IMR-90 (cell line): Measurements from ENCODE around the gene TMEM154. TPM values are rescaled to one million over a fixed set of nuclear protein-coding genes. Genes with fewer than 3 reads are reported as not detected.

Experiments used
- ATAC-seq: fragments of 200-7000 bp; cut with Tn5 transposase; 2 replicates; pipeline ENCODE4 v1.9.1; 2020; ENCODE audit warnings: low read depth, mild to moderate bottlenecking, moderate library complexity
- BruUV-seq: library from RNA; stranded (reverse); fragments of 400-500 nt; replicated peaks from 2 replicates; lab custom pipeline; 2021; lab: Mats Ljungman, UMichigan
- CTCF ChIA-PET: fragments of 300-600 bp; formaldehyde crosslinking; extraction: SDS; loops from one replicate; lab custom pipeline; 2021; ENCODE audit warnings: antibody characterized with exemption; lab: Yijun Ruan, JAX
- POLR2A ChIA-PET: fragments of 300-600 bp; sonication (Branson Sonifier 250); formaldehyde crosslinking; loops from one replicate; lab custom pipeline; 2022; ENCODE audit warnings: antibody characterized with exemption; ENCODE audit not compliant: unreplicated experiment; lab: Charles Lee
- DNase-seq: peaks from one replicate; pipeline ENCODE4 v3.0.0; 2013
- H2AFZ ChIP-seq: replicated peaks from 2 replicates; pipeline ENCODE3; 2013; ENCODE audit warnings: low read length, mild to moderate bottlenecking; ENCODE audit not compliant: poor library complexity
- H2AK5ac ChIP-seq: 2 replicates; pipeline ENCODE4 v1.6.1; 2013; ENCODE audit warnings: low read depth, low read length, inconsistent platforms
- H2AK9ac ChIP-seq: replicated peaks from 2 replicates; pipeline ENCODE3; 2013; ENCODE audit warnings: mild to moderate bottlenecking, low read depth, low read length, moderate library complexity; ENCODE audit not compliant: poor library complexity
- H2BK120ac ChIP-seq: 2 replicates; pipeline ENCODE4 v1.6.1; 2013; ENCODE audit warnings: low read depth, low read length, inconsistent platforms
- H2BK15ac ChIP-seq: 3 replicates; pipeline ENCODE4 v1.6.1; 2013; ENCODE audit warnings: low read depth, low read length, inconsistent platforms
- H2BK20ac ChIP-seq: 2 replicates; pipeline ENCODE4 v1.6.1; 2013; ENCODE audit warnings: low read depth, mild to moderate bottlenecking, inconsistent platforms, low read length, moderate library complexity
- H2BK5ac ChIP-seq: 2 replicates; pipeline ENCODE4 v1.6.1; 2013; ENCODE audit warnings: mild to moderate bottlenecking, low read depth, low read length, inconsistent platforms; ENCODE audit not compliant: poor library complexity, severe bottlenecking
- H3K14ac ChIP-seq: replicated peaks from 2 replicates; pipeline ENCODE4 v1.6.1; 2013; ENCODE audit warnings: low read depth, low read length, inconsistent platforms
- H3K18ac ChIP-seq: 2 replicates; pipeline ENCODE4 v1.6.1; 2013; ENCODE audit warnings: low read depth, low read length, control low read depth
- H3K23ac ChIP-seq: 2 replicates; pipeline ENCODE4 v1.6.1; 2013; ENCODE audit warnings: low read depth, low read length, inconsistent platforms
- H3K27ac ChIP-seq: 2 replicates; pipeline ENCODE4 v1.5.1; 2013; ENCODE audit warnings: mild to moderate bottlenecking, control low read depth, low read length; ENCODE audit not compliant: insufficient read depth
- H3K27me3 ChIP-seq: 2 replicates; pipeline ENCODE4 v1.6.1; 2013; ENCODE audit warnings: low read length; ENCODE audit not compliant: control insufficient read depth, insufficient read depth
- H3K36me3 ChIP-seq: 2 replicates; pipeline ENCODE4 v1.6.1; 2013; ENCODE audit warnings: low read length, mixed read lengths; ENCODE audit not compliant: control insufficient read depth, insufficient read depth
- H3K4ac ChIP-seq: 2 replicates; pipeline ENCODE4 v1.6.1; 2013; ENCODE audit warnings: low read depth, low read length, inconsistent platforms
- H3K4me1 ChIP-seq: 2 replicates; pipeline ENCODE4 v1.6.1; 2013; ENCODE audit warnings: low read length, mixed read lengths; ENCODE audit not compliant: control insufficient read depth, insufficient read depth
- H3K4me2 ChIP-seq: 2 replicates; pipeline ENCODE4 v1.6.1; 2013; ENCODE audit warnings: low read depth, mild to moderate bottlenecking, control low read depth, low read length, moderate library complexity
- H3K4me3 ChIP-seq: 2 replicates; pipeline ENCODE4 v1.5.1; 2013; ENCODE audit warnings: low read depth, mild to moderate bottlenecking, control low read depth, low read length, moderate library complexity; ENCODE audit not compliant: insufficient read depth
- H3K56ac ChIP-seq: 2 replicates; pipeline ENCODE4 v1.6.1; 2013; ENCODE audit warnings: low read length, inconsistent platforms; ENCODE audit not compliant: insufficient read depth; ENCODE audit errors: extremely low read depth
- H3K79me1 ChIP-seq, 2 experiments: 2 replicates each; pipeline ENCODE4 v1.6.1; 2013; ENCODE audit warnings: low read length in 2 of 2, inconsistent platforms in 1 of 2, low read depth in 1 of 2
- H3K9ac ChIP-seq: 2 replicates; pipeline ENCODE4 v1.6.1; 2013; ENCODE audit warnings: low read depth, low read length, control low read depth
- H3K9me1 ChIP-seq: 2 replicates; pipeline ENCODE4 v1.6.1; 2013; ENCODE audit warnings: low read length, inconsistent platforms; ENCODE audit not compliant: insufficient read depth
- H3K9me3 ChIP-seq: 2 replicates; pipeline ENCODE4 v1.6.1; 2013; ENCODE audit warnings: low read length; ENCODE audit not compliant: control insufficient read depth, insufficient read depth
- H4K20me1 ChIP-seq: 2 replicates; pipeline ENCODE4 v1.6.1; 2013; ENCODE audit warnings: low read length, inconsistent platforms; ENCODE audit not compliant: insufficient read depth
- H4K5ac ChIP-seq: 2 replicates; pipeline ENCODE4 v1.6.1; 2013; ENCODE audit warnings: mild to moderate bottlenecking, low read depth, low read length, control low read depth
- H4K8ac ChIP-seq, 2 experiments: 2 replicates each; pipeline ENCODE4 v1.6.1; 2013; ENCODE audit warnings: low read depth in 2 of 2, low read length in 2 of 2, control low read depth in 1 of 2, inconsistent platforms in 1 of 2
- H4K91ac ChIP-seq: 2 replicates; pipeline ENCODE4 v1.6.1; 2013; ENCODE audit warnings: low read depth, low read length, inconsistent platforms; ENCODE audit not compliant: insufficient read depth
- BHLHE40 ChIP-seq: fragments of 150-350 bp; IDR thresholded peaks from 2 replicates; pipeline ENCODE4 v1.6.1; 2016; ENCODE audit warnings: mild to moderate bottlenecking, low read depth, low read length
- CEBPB ChIP-seq: IDR thresholded peaks from 2 replicates; pipeline ENCODE4 v1.6.1; 2012; ENCODE audit warnings: low read depth, low read length, improper control_type of control experiment
- CHD1 ChIP-seq: IDR thresholded peaks from 2 replicates; pipeline ENCODE4 v1.6.1; 2012; ENCODE audit warnings: low read depth, low read length, improper control_type of control experiment
- FOS ChIP-seq: fragments of 150-350 bp; IDR thresholded peaks from 2 replicates; pipeline ENCODE4 v1.6.1; 2016; ENCODE audit warnings: low read depth, low read length
- MAFK ChIP-seq: IDR thresholded peaks from 2 replicates; pipeline ENCODE4 v1.6.1; 2012; ENCODE audit warnings: low read depth, low read length, improper control_type of control experiment
- MAZ ChIP-seq: IDR thresholded peaks from 2 replicates; pipeline ENCODE4 v1.6.1; 2012; ENCODE audit warnings: low read depth, mild to moderate bottlenecking, low read length, improper control_type of control experiment, moderate library complexity, borderline replicate concordance
- MXI1 ChIP-seq: IDR thresholded peaks from 2 replicates; pipeline ENCODE4 v1.6.1; 2012; ENCODE audit warnings: low read depth, mild to moderate bottlenecking, low read length, moderate library complexity, borderline replicate concordance
- NFE2L2 ChIP-seq: fragments of 150-350 bp; IDR thresholded peaks from 2 replicates; pipeline ENCODE4 v1.6.1; 2016; ENCODE audit warnings: low read depth, mild to moderate bottlenecking, low read length
- POLR2A ChIP-seq: IDR thresholded peaks from 2 replicates; pipeline ENCODE4 v1.6.1; 2012; ENCODE audit warnings: mild to moderate bottlenecking, low read depth, low read length
- RAD21 ChIP-seq: IDR thresholded peaks from 2 replicates; pipeline ENCODE4 v1.6.1; 2012; ENCODE audit warnings: low read length, improper control_type of control experiment
- RCOR1 ChIP-seq: IDR thresholded peaks from 2 replicates; pipeline ENCODE4 v1.6.1; 2012; ENCODE audit warnings: mild to moderate bottlenecking, low read length, improper control_type of control experiment; ENCODE audit not compliant: insufficient replicate concordance
- RFX5 ChIP-seq: IDR thresholded peaks from 2 replicates; pipeline ENCODE4 v1.8.0; 2012; ENCODE audit warnings: low read depth, mild to moderate bottlenecking, low read length, moderate library complexity
- SMC3 ChIP-seq: fragments of 150-350 bp; IDR thresholded peaks from 2 replicates; pipeline ENCODE4 v1.6.1; 2016; ENCODE audit warnings: low read depth, mild to moderate bottlenecking, antibody characterized with exemption, low read length, moderate library complexity
- WGBS, 2 experiments: methylation state at CpG; one replicate each; pipeline versions ENCODE4 v1.1.5 to v1.1.7; 2013; ENCODE audit warnings: missing lambda C conversion rate in 2 of 2; ENCODE audit not compliant: insufficient read length in 1 of 2; ENCODE audit errors: extremely low coverage in 2 of 2; 5-methylcytosine and 5-hydroxymethylcytosine counted together
- dilution Hi-C: fragments of 300-500 bp; cut with HindIII; formaldehyde crosslinking; loops from one replicate; pipeline ENCODE4 v1.14.3; 2018; ENCODE audit warnings: low sequenced_read_pairs; ENCODE audit not compliant: unreplicated experiment
- in situ Hi-C: fragments of 300-500 bp; cut with MboI; formaldehyde crosslinking; loops from 3 replicates; pipeline ENCODE4 v1.14.3; 2019; ENCODE audit warnings: low sequenced_read_pairs, inconsistent platforms, mixed read lengths
- intact Hi-C: fragments of 100-400 bp; cut with micrococcal nuclease; formaldehyde crosslinking; loops from 2 replicates; pipeline ENCODE4 v1.10.0; 2022
- polyA plus RNA-seq, 3 experiments: library from polyadenylated mRNA; depleted of rRNA; stranded (reverse); fragments of >200 nt; gene quantifications; 2 replicates each; pipeline ENCODE4 v1.2.3, GENCODE V29; 2012; ENCODE audit warnings: low replicate concordance in 1 of 3
- total RNA-seq: library from RNA; depleted of rRNA; stranded (reverse); fragments of >200 nt; gene quantifications from 2 replicates; pipeline ENCODE4 v1.2.3, GENCODE V29; 2012
- TF ChIP-seq, protein P1 (sequence below): conservative IDR thresholded peaks from 2 replicates; pipeline ENCODE4 v1.5.1; 2012; ENCODE audit warnings: mild to moderate bottlenecking, low read depth, low read length, improper control_type of control experiment
- TF ChIP-seq, protein P2 (sequence below): fragments of 150-350 bp; IDR thresholded peaks from 2 replicates; pipeline ENCODE4 v1.6.1; 2017; ENCODE audit warnings: mild to moderate bottlenecking, antibody characterized with exemption, low read length, low read depth
- TF ChIP-seq, protein P3 (sequence below): fragments of 150-350 bp; IDR thresholded peaks from 2 replicates; pipeline ENCODE4 v1.6.1; 2016; ENCODE audit warnings: low read depth, mild to moderate bottlenecking, low read length, moderate library complexity, borderline replicate concordance

The TMEM154 gene
- total and polyA plus RNA-seq, 2 of the 4 experiments (the other 2 are of a cell fraction): 0.12 to 0.18 TPM

DNA sequence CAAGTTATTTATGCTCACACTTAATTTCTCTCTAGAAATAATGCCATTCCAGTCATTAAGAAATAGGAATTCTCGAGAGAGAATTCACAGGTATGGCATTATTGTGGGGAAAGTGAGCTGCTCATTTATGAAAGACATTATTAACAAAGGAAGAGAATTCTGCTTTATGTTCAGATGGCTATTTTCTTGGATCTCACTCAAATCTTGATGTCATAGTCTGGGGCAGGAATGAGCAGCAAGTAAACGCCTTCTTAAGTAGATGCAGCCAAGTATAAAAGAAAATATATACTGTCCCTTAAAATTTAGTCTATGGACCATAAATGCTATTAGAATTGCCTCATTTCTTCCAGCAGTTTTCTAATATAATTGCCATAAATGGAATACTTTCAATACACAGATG lies 85.7 kb downstream of the TMEM154 start:
- dilution Hi-C loops: no loop called here
- no peak overlapping the region for H4K91ac ChIP-seq

More for the DNA sequence above, 85.7 kb downstream of the TMEM154 start:
- no peak overlapping the region for H3K23ac ChIP-seq
- WGBS, 2 experiments: no CpG with 5 or more reads among the region's 2 CpGs
- in situ Hi-C loops: no loop called here
- BruUV-seq: no TSS peak
- no peak overlapping the region for H4K5ac ChIP-seq
- ChIA-PET CTCF (no interaction called here), POLR2A (no interaction called here)
- peaks cover 12% of the 10 kb centered on the region for H3K27me3 ChIP-seq
- no peak overlapping the region for H2BK15ac ChIP-seq
- H3K36me3 ChIP-seq: no peaks in the 10 kb centered on the region
- no peak overlapping the region for H3K4me3 ChIP-seq
- H3K4me1 ChIP-seq: peaks cover 9% of the 10 kb centered on the region; the same call in 1 of the 2 replicates
- DNase-seq: no peak
- H3K79me1 ChIP-seq: no peaks in the 10 kb centered on the region
- H3K9me3 ChIP-seq: no peaks in the 10 kb centered on the region
- H3K18ac ChIP-seq: no peak overlapping the region
- H3K56ac ChIP-seq: no peak overlapping the region
- no peak overlapping the region for H2BK5ac ChIP-seq
- no peak overlapping the region for H3K4me2 ChIP-seq
- no peak for ATAC-seq
- no peak overlapping the region for H3K9ac ChIP-seq
- no peak overlapping the region for H2BK20ac ChIP-seq
- H4K20me1 ChIP-seq: no peaks in the 10 kb centered on the region
- H3K27ac ChIP-seq: no peak overlapping the region
- no peak overlapping the region for H2AK5ac ChIP-seq
- H2AFZ ChIP-seq: no peak overlapping the region
- no peak overlapping the region for H3K14ac ChIP-seq
- H2AK9ac ChIP-seq: no peak overlapping the region
- no peak overlapping the region for H4K8ac ChIP-seq
- intact Hi-C loops: no loop called here
- TF ChIP-seq CEBPB (no peak), BHLHE40 (no peak), MAFK (no peak), NFE2L2 (no peak), RAD21 (no peak), CHD1 (no peak), MXI1 (no peak), FOS (no peak), POLR2A (no peak), MAZ (no peak), SMC3 (no peak), RFX5 (no peak), RCOR1 (no peak)
- TF ChIP-seq, protein P1, sequence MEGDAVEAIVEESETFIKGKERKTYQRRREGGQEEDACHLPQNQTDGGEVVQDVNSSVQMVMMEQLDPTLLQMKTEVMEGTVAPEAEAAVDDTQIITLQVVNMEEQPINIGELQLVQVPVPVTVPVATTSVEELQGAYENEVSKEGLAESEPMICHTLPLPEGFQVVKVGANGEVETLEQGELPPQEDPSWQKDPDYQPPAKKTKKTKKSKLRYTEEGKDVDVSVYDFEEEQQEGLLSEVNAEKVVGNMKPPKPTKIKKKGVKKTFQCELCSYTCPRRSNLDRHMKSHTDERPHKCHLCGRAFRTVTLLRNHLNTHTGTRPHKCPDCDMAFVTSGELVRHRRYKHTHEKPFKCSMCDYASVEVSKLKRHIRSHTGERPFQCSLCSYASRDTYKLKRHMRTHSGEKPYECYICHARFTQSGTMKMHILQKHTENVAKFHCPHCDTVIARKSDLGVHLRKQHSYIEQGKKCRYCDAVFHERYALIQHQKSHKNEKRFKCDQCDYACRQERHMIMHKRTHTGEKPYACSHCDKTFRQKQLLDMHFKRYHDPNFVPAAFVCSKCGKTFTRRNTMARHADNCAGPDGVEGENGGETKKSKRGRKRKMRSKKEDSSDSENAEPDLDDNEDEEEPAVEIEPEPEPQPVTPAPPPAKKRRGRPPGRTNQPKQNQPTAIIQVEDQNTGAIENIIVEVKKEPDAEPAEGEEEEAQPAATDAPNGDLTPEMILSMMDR: no peak
- TF ChIP-seq, protein P2, sequence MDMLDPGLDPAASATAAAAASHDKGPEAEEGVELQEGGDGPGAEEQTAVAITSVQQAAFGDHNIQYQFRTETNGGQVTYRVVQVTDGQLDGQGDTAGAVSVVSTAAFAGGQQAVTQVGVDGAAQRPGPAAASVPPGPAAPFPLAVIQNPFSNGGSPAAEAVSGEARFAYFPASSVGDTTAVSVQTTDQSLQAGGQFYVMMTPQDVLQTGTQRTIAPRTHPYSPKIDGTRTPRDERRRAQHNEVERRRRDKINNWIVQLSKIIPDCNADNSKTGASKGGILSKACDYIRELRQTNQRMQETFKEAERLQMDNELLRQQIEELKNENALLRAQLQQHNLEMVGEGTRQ: no peak
- TF ChIP-seq, protein P3, sequence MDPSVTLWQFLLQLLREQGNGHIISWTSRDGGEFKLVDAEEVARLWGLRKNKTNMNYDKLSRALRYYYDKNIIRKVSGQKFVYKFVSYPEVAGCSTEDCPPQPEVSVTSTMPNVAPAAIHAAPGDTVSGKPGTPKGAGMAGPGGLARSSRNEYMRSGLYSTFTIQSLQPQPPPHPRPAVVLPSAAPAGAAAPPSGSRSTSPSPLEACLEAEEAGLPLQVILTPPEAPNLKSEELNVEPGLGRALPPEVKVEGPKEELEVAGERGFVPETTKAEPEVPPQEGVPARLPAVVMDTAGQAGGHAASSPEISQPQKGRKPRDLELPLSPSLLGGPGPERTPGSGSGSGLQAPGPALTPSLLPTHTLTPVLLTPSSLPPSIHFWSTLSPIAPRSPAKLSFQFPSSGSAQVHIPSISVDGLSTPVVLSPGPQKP: no peak
- H2BK120ac ChIP-seq: no peak overlapping the region
- no peak overlapping the region for H3K4ac ChIP-seq
- peaks cover 3% of the 10 kb centered on the region; the same call in 1 of the 2 replicates for H3K9me1 ChIP-seq
